ENCODE results near the gene PTGDR. TPM values are rescaled to one million over a fixed set of nuclear protein-coding genes. Genes with fewer than 3 reads are reported as not detected.

Gene PTGDR
- polyA plus RNA-seq, 1 of the 3 experiments (the other 2 are of a cell fraction) = not detected

GRCh38 chr14:52305014-52305413 lies 37.5 kb downstream of the PTGDR start:
- no peaks in the 10 kb centered on the region for H4K20me1 ChIP-seq (ENCODE audit: insufficient read depth)
- H3K4me2 ChIP-seq = no peak overlapping the region
- H3K9ac ChIP-seq = no peak overlapping the region
- H3K36me3 ChIP-seq (replicated peaks in 1 of 2; ENCODE audit: control insufficient read depth in 1 of 2, insufficient read depth in 2 of 2, low read length in 1 of 2) = no peaks in the 10 kb centered on the region
- ChIA-PET POLR2A (no interaction called here), CTCF (interaction anchor here (0.6 to 3.6 kb wide), 2 partner anchors 9 to 72 kb away, joined by 3 to 13 read pairs; partner anchors contain the start of gene PTGER2)
- no peak for DNase-seq
- H3K79me2 ChIP-seq (ENCODE audit: insufficient read depth) = no peaks in the 10 kb centered on the region
- no peak overlapping the region for H3K4me3 ChIP-seq (ENCODE audit: low read depth in 2 of 2, low read length in 1 of 2)
- H3K27me3 ChIP-seq (ENCODE audit: insufficient read depth) = no peaks in the 10 kb centered on the region
- H3K9me2 ChIP-seq = no peaks in the 10 kb centered on the region
- WGBS (ENCODE audit: low lambda C conversion rate) = 92% methylated on average over 6 of the region's 6 CpGs
- H3F3A ChIP-seq (replicated peaks; ENCODE audit: insufficient read depth) = no peaks in the 10 kb centered on the region
- H3K9me3 ChIP-seq = no peaks in the 10 kb centered on the region
- H3K4me1 ChIP-seq (ENCODE audit: control insufficient read depth in 1 of 2, insufficient read depth in 2 of 2, low read depth in 1 of 2, low read length in 1 of 2) = no peaks in the 10 kb centered on the region; a peak in 1 of 4 replicates
- H2AFZ ChIP-seq (ENCODE audit: low read depth) = no peak overlapping the region
- no peak overlapping the region for H3K27ac ChIP-seq (ENCODE audit: low read depth in 2 of 2, low read length in 1 of 2)
- TF ChIP-seq EP300 (IDR thresholded peaks at IDR 0.05; ENCODE audit: borderline replicate concordance in 1 of 2, low read depth in 1 of 2, low read length in 1 of 2) (no peak), MXI1 (IDR thresholded peaks at IDR 0.05; ENCODE audit: low read depth, low read length) (no peak), CHD2 (IDR thresholded peaks at IDR 0.05; ENCODE audit: low read length, partially characterized antibody) (no peak), POLR2AphosphoS5 (IDR thresholded peaks at IDR 0.05; ENCODE audit: low read depth, low read length) (no peak), USF2 (IDR thresholded peaks at IDR 0.05; ENCODE audit: borderline replicate concordance, low read depth, low read length) (no peak), EZH2phosphoT487 (IDR thresholded peaks at IDR 0.05; ENCODE audit: borderline replicate concordance, low read depth) (no peak), FOXM1 (IDR thresholded peaks at IDR 0.05; ENCODE audit: low read depth) (no peak), RAD21 (IDR thresholded peaks at IDR 0.05; ENCODE audit: low read length) (no peak), TEAD4 (IDR thresholded peaks at IDR 0.05; ENCODE audit: borderline replicate concordance, insufficient read depth) (no peak), TAF1 (IDR thresholded peaks at IDR 0.05; ENCODE audit: borderline replicate concordance, low read depth, low read length) (no peak), YY1 (IDR thresholded peaks at IDR 0.05; ENCODE audit: low read depth) (no peak), RFX5 (IDR thresholded peaks at IDR 0.05; ENCODE audit: low read length) (no peak), TCF12 (IDR thresholded peaks at IDR 0.05) (no peak), RXRA (IDR thresholded peaks at IDR 0.05; ENCODE audit: borderline replicate concordance, low read depth) (no peak), GABPA (IDR thresholded peaks at IDR 0.05; ENCODE audit: low read depth) (no peak), RCOR1 (IDR thresholded peaks at IDR 0.05; ENCODE audit: low read length) (no peak)
- TF ChIP-seq, protein P1, sequence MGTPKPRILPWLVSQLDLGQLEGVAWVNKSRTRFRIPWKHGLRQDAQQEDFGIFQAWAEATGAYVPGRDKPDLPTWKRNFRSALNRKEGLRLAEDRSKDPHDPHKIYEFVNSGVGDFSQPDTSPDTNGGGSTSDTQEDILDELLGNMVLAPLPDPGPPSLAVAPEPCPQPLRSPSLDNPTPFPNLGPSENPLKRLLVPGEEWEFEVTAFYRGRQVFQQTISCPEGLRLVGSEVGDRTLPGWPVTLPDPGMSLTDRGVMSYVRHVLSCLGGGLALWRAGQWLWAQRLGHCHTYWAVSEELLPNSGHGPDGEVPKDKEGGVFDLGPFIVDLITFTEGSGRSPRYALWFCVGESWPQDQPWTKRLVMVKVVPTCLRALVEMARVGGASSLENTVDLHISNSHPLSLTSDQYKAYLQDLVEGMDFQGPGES (IDR thresholded peaks at IDR 0.05; ENCODE audit: low read depth, low read length) = no peak
- TF ChIP-seq, protein P2, sequence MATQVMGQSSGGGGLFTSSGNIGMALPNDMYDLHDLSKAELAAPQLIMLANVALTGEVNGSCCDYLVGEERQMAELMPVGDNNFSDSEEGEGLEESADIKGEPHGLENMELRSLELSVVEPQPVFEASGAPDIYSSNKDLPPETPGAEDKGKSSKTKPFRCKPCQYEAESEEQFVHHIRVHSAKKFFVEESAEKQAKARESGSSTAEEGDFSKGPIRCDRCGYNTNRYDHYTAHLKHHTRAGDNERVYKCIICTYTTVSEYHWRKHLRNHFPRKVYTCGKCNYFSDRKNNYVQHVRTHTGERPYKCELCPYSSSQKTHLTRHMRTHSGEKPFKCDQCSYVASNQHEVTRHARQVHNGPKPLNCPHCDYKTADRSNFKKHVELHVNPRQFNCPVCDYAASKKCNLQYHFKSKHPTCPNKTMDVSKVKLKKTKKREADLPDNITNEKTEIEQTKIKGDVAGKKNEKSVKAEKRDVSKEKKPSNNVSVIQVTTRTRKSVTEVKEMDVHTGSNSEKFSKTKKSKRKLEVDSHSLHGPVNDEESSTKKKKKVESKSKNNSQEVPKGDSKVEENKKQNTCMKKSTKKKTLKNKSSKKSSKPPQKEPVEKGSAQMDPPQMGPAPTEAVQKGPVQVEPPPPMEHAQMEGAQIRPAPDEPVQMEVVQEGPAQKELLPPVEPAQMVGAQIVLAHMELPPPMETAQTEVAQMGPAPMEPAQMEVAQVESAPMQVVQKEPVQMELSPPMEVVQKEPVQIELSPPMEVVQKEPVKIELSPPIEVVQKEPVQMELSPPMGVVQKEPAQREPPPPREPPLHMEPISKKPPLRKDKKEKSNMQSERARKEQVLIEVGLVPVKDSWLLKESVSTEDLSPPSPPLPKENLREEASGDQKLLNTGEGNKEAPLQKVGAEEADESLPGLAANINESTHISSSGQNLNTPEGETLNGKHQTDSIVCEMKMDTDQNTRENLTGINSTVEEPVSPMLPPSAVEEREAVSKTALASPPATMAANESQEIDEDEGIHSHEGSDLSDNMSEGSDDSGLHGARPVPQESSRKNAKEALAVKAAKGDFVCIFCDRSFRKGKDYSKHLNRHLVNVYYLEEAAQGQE (IDR thresholded peaks at IDR 0.05; ENCODE audit: low read depth, low read length) = no peak
- TF ChIP-seq, protein P3, sequence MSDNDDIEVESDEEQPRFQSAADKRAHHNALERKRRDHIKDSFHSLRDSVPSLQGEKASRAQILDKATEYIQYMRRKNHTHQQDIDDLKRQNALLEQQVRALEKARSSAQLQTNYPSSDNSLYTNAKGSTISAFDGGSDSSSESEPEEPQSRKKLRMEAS (IDR thresholded peaks at IDR 0.05; ENCODE audit: low read depth) = no peak

All from SK-N-SH (cell line).